Gastrocnemius medialis (tissue), 4 donors: Measurements from ENCODE around the gene TMEM201. TPM values are rescaled to one million over a fixed set of nuclear protein-coding genes. Genes with fewer than 3 reads are reported as not detected.

Experiments
- ATAC-seq, 2 donors: fragments of 150-250 bp; one replicate each; pipeline ENCODE4 v1.9.1; 2016
- DNase-seq, 2 donors: peaks; one replicate each; pipeline ENCODE4 v3.0.0-alpha.2; 2019
- H3K27ac ChIP-seq, 4 donors: fragments of 200-600 bp; sonication (generic); 1 replicate in 1 of 4; 2 replicates in 3 of 4; pipeline ENCODE4 v1.5.1; 2016 to 2018; ENCODE audit warnings: mild to moderate bottlenecking in 2 of 4, moderate library complexity in 1 of 4
- H3K27me3 ChIP-seq, 3 donors: fragments of 200-600 bp; sonication (generic) in 2 of 3; 1 replicate in 1 of 3; 2 replicates in 2 of 3; pipeline versions ENCODE4 v1.5.1 to v1.6.0; 2016 to 2019; ENCODE audit warnings: mild to moderate bottlenecking in 1 of 3, moderate library complexity in 1 of 3
- H3K36me3 ChIP-seq, 2 donors: fragments of 200-600 bp; sonication (generic) in 1 of 2; one replicate each; pipeline ENCODE4 v1.5.1; 2017 to 2018
- H3K4me1 ChIP-seq, 2 donors: fragments of 200-600 bp; sonication (generic) in 1 of 2; one replicate each; pipeline ENCODE4 v1.5.1; 2016 to 2017; ENCODE audit warnings: mild to moderate bottlenecking in 2 of 2
- H3K4me3 ChIP-seq, 4 donors: fragments of 200-600 bp; sonication (generic) in 3 of 4; 1 replicate in 1 of 4; 2 replicates in 3 of 4; pipeline ENCODE4 v1.5.1; 2016 to 2019; ENCODE audit warnings: mild to moderate bottlenecking in 2 of 4
- H3K9me3 ChIP-seq, 3 donors: fragments of 200-600 bp; sonication (generic) in 2 of 3; 1 replicate in 1 of 3; 2 replicates in 2 of 3; pipeline ENCODE4 v1.5.1; 2016 to 2019
- CTCF ChIP-seq, 5 experiments: fragments of 450-650 bp in 3 of 5; fragments of 200-600 bp in 2 of 5; sonication (generic) in 2 of 5; IDR thresholded peaks in 4 of 5; conservative IDR thresholded peaks in 1 of 5; 1 replicate in 4 of 5; 2 replicates in 1 of 5; pipeline ENCODE4 v1.5.1; 2016 to 2019; ENCODE audit warnings: antibody characterized with exemption in 5 of 5, mild to moderate bottlenecking in 3 of 5, moderate library complexity in 3 of 5
- POLR2A ChIP-seq, 2 donors: fragments of 450-650 bp; IDR thresholded peaks; one replicate each; pipeline ENCODE4 v1.6.1; 2017; ENCODE audit warnings: antibody characterized with exemption in 2 of 2, mild to moderate bottlenecking in 2 of 2, moderate library complexity in 2 of 2
- in situ Hi-C, 4 donors: fragments of 200-750 bp; cut with MboI; loops; one replicate each; pipeline versions ENCODE4 v1.15.0 to v1.8.0; 2017; ENCODE audit warnings: low sequenced_read_pairs in 4 of 4
- intact Hi-C: fragments of 100-400 bp; cut with DNase I; formaldehyde crosslinking; loops from one replicate; pipeline ENCODE4 v1.15.1; 2023; ENCODE audit warnings: low total_unique reads
- total RNA-seq, 4 donors: library from RNA; depleted of rRNA; stranded (reverse); fragments of >200 nt; gene quantifications; one replicate each; pipeline versions ENCODE4 v1.1.0 to v1.2.3, GENCODE V29; 2016

TMEM201 gene
- total RNA-seq, 4 donors from 2014 or later: 21.5 to 67.6 (median 31.7) TPM

- in situ Hi-C loops: no loop called here
- H3K4me3 ChIP-seq: no peak overlapping the region
- no peaks in the 10 kb centered on the region for H3K27me3 ChIP-seq
- no peak for ATAC-seq
- intact Hi-C loops: no loop called here
- H3K27ac ChIP-seq: no peak overlapping the region
- no peaks in the 10 kb centered on the region for H3K9me3 ChIP-seq
- H3K4me1 ChIP-seq: peaks cover 0 to 6% of the 10 kb centered on the region in 2 donors
- DNase-seq: no peak
- peaks cover 0 to 49% of the 10 kb centered on the region in 2 donors for H3K36me3 ChIP-seq
- TF ChIP-seq POLR2A (IDR thresholded peaks at IDR 0.05): no peak
- no peak for TF ChIP-seq CTCF (IDR thresholded peaks at IDR 0.05 in 4 of 5, conservative IDR thresholded peaks at IDR 0.05 in 1 of 5)
These were observed 15.3 kb downstream of the TMEM201 start for GRCh38 chr1:9603766-9604753.

GRCh38 chr1:9604836-9605235 lies 16.1 kb downstream of the TMEM201 start:
- H3K36me3 ChIP-seq: peaks cover 0 to 41% of the 10 kb centered on the region in 2 donors
- intact Hi-C loops (no loop called here), in situ Hi-C loops (no loop called here)
- H3K27me3 ChIP-seq: no peaks in the 10 kb centered on the region
- DNase-seq (no peak), ATAC-seq (no peak)
- peaks cover 0 to 11% of the 10 kb centered on the region in 2 donors for H3K4me1 ChIP-seq
- H3K9me3 ChIP-seq: no peaks in the 10 kb centered on the region
- TF ChIP-seq POLR2A (IDR thresholded peaks at IDR 0.05) (no peak), CTCF (IDR thresholded peaks at IDR 0.05 in 4 of 5, conservative IDR thresholded peaks at IDR 0.05 in 1 of 5) (no peak)
- H3K27ac ChIP-seq: no peak overlapping the region
- H3K4me3 ChIP-seq: no peak overlapping the region

GRCh38 chr1:9605946-9606455 lies 17.3 kb downstream of the TMEM201 start:
- in situ Hi-C loops (no loop called here), intact Hi-C loops (no loop called here)
- H3K36me3 ChIP-seq: peaks cover 0 to 29% of the 10 kb centered on the region in 2 donors
- ATAC-seq (no peak), DNase-seq (no peak)
- H3K27me3 ChIP-seq: no peaks in the 10 kb centered on the region
- peaks cover 0 to 11% of the 10 kb centered on the region in 2 donors for H3K4me1 ChIP-seq
- H3K4me3 ChIP-seq: no peak overlapping the region
- TF ChIP-seq CTCF (IDR thresholded peaks at IDR 0.05 in 4 of 5, conservative IDR thresholded peaks at IDR 0.05 in 1 of 5) (no peak), POLR2A (IDR thresholded peaks at IDR 0.05) (no peak)
- H3K27ac ChIP-seq: no peak overlapping the region
- H3K9me3 ChIP-seq: no peaks in the 10 kb centered on the region

GRCh38 chr1:9606458-9606857 lies 17.7 kb downstream of the TMEM201 start:
- no peak for ATAC-seq
- TF ChIP-seq CTCF (IDR thresholded peaks at IDR 0.05 in 4 of 5, conservative IDR thresholded peaks at IDR 0.05 in 1 of 5) (no peak), POLR2A (IDR thresholded peaks at IDR 0.05) (no peak)
- Histone ChIP-seq H3K36me3 (peaks cover 0 to 25% of the 10 kb centered on the region in 2 donors), H3K27ac (no peak overlapping the region), H3K4me1 (peaks cover 0 to 11% of the 10 kb centered on the region in 2 donors), H3K27me3 (no peaks in the 10 kb centered on the region), H3K9me3 (no peaks in the 10 kb centered on the region), H3K4me3 (no peak overlapping the region)
- intact Hi-C loops: no loop called here
- DNase-seq: no peak
- in situ Hi-C loops: no loop called here
